Gastrocnemius medialis (tissue), 4 donors: Measurements from ENCODE around the gene MAGED2.

ENCODE experiments used
- CTCF ChIP-seq, 5 experiments: fragments of 450-650 bp in 3 of 5; fragments of 200-600 bp in 2 of 5; sonication (generic) in 2 of 5; IDR thresholded peaks in 4 of 5; conservative IDR thresholded peaks in 1 of 5; 1 replicate in 4 of 5; 2 replicates in 1 of 5; pipeline ENCODE4 v1.5.1; 2016 to 2019; ENCODE audit warnings: antibody characterized with exemption in 5 of 5, mild to moderate bottlenecking in 3 of 5, moderate library complexity in 3 of 5
- POLR2A ChIP-seq, 2 donors: fragments of 450-650 bp; IDR thresholded peaks; one replicate each; pipeline ENCODE4 v1.6.1; 2017; ENCODE audit warnings: antibody characterized with exemption in 2 of 2, mild to moderate bottlenecking in 2 of 2, moderate library complexity in 2 of 2

- TF ChIP-seq CTCF (IDR thresholded peaks at IDR 0.05 in 4 of 5, conservative IDR thresholded peaks at IDR 0.05 in 1 of 5) (no peak), POLR2A (IDR thresholded peaks at IDR 0.05) (no peak)
These were observed 12.8 kb upstream of the MAGED2 start for GRCh38 chrX:54794795-54795194.
